HepG2 (cell line): ENCODE results near the gene PDSS2. TPM values are rescaled to one million over a fixed set of nuclear protein-coding genes. Genes with fewer than 3 reads are reported as not detected.

Experiments used
- DPF2 ChIP-seq: sonication (generic); formaldehyde crosslinking; IDR thresholded peaks from 2 replicates; pipeline ENCODE4 v1.4.0; 2020; ENCODE audit warnings: mild to moderate bottlenecking, low read depth, missing genetic modification reagents, borderline replicate concordance
- EP300 ChIP-seq, 3 experiments: sonication (generic) in 1 of 3; formaldehyde crosslinking in 1 of 3; IDR thresholded peaks; 2 replicates each; pipeline versions ENCODE4 v1.5.1 to v1.6.1; 2011 to 2020; ENCODE audit warnings: low read depth in 2 of 3, low read length in 2 of 3, borderline replicate concordance in 1 of 3, improper control_type of control experiment in 1 of 3, mild to moderate bottlenecking in 1 of 3, missing genetic modification reagents in 1 of 3, moderate library complexity in 1 of 3
- GABPA ChIP-seq, 2 experiments: IDR thresholded peaks; 2 replicates each; pipeline ENCODE4 v1.6.1; 2011 to 2016; ENCODE audit warnings: low read depth in 2 of 2, low read length in 1 of 2, missing biosample characterization in 1 of 2, missing genetic modification characterization in 1 of 2
- SATB2 ChIP-seq: sonication (generic); formaldehyde crosslinking; IDR thresholded peaks from 2 replicates; pipeline ENCODE4 v1.5.0; 2020; ENCODE audit warnings: missing genetic modification reagents
- SCMH1 ChIP-seq: sonication (generic); formaldehyde crosslinking; IDR thresholded peaks from 2 replicates; pipeline ENCODE4 v1.9.0; 2021; ENCODE audit warnings: missing genetic modification reagents, mild to moderate bottlenecking, borderline replicate concordance
- TBL1XR1 ChIP-seq: fragments of 150-350 bp; IDR thresholded peaks from 2 replicates; pipeline ENCODE4 v1.6.1; 2014; ENCODE audit warnings: borderline replicate concordance, low read length; ENCODE audit not compliant: partially characterized antibody
- ZNF292 ChIP-seq: sonication (generic); formaldehyde crosslinking; IDR thresholded peaks from 2 replicates; pipeline ENCODE4 v1.8.1; 2022; ENCODE audit warnings: mild to moderate bottlenecking, low read depth, missing genetic modification reagents, borderline replicate concordance
- ZNF644 ChIP-seq: IDR thresholded peaks from 2 replicates; pipeline ENCODE4 v1.6.1; 2016; ENCODE audit warnings: low read depth
- polyA plus RNA-seq, 8 experiments: library from polyadenylated mRNA; depleted of rRNA in 3 of 8; stranded (reverse) in 7 of 8; unstranded in 1 of 8; fragments of >200 nt; fragmentation: Illumina TruSeq in 4 of 8; extraction: Trizol in 4 of 8; gene quantifications; 2 replicates each; pipeline versions ENCODE4 v1.2.1 to v1.2.3, GENCODE V29; 2011 to 2016; ENCODE audit warnings: low read depth in 4 of 8, missing spikeins in 1 of 8, mixed read lengths in 1 of 8; ENCODE audit not compliant: insufficient read depth in 1 of 8
- total RNA-seq, 5 experiments: library from RNA; depleted of rRNA; stranded (reverse); fragments of >200 nt; fragmentation: Illumina TruSeq; extraction: Trizol; gene quantifications; 2 replicates each; pipeline ENCODE4 v1.2.3, GENCODE V29; 2016; ENCODE audit warnings: low read depth in 1 of 5
- TF ChIP-seq, protein P1 (sequence below): sonication (generic); formaldehyde crosslinking; IDR thresholded peaks from 2 replicates; pipeline ENCODE4 v1.8.1; 2022; ENCODE audit warnings: low read depth, mild to moderate bottlenecking, missing genetic modification reagents
- TF ChIP-seq, protein P2 (sequence below): sonication (generic); formaldehyde crosslinking; IDR thresholded peaks from 2 replicates; pipeline ENCODE4 v1.5.0; 2020; ENCODE audit warnings: mild to moderate bottlenecking, missing genetic modification reagents
- TF ChIP-seq, protein P3 (sequence below): sonication (generic); formaldehyde crosslinking; IDR thresholded peaks from 2 replicates; pipeline ENCODE4 v1.4.0; 2020; ENCODE audit warnings: mild to moderate bottlenecking, missing genetic modification reagents
- TF ChIP-seq, protein P4 (sequence below): sonication (generic); formaldehyde crosslinking; IDR thresholded peaks from 2 replicates; pipeline ENCODE4; 2020; ENCODE audit warnings: missing genetic modification reagents, mild to moderate bottlenecking, borderline replicate concordance
- TF ChIP-seq, protein P5 (sequence below): sonication (generic); formaldehyde crosslinking; IDR thresholded peaks from 2 replicates; pipeline ENCODE4 v1.4.0; 2020; ENCODE audit warnings: missing genetic modification reagents, borderline replicate concordance

The PDSS2 gene
- total and polyA plus RNA-seq, 2 of the 13 experiments (the other 11 are each of a cell fraction or from before 2014, with no cell fraction given), result 16.2 to 17.0 TPM

DNA sequence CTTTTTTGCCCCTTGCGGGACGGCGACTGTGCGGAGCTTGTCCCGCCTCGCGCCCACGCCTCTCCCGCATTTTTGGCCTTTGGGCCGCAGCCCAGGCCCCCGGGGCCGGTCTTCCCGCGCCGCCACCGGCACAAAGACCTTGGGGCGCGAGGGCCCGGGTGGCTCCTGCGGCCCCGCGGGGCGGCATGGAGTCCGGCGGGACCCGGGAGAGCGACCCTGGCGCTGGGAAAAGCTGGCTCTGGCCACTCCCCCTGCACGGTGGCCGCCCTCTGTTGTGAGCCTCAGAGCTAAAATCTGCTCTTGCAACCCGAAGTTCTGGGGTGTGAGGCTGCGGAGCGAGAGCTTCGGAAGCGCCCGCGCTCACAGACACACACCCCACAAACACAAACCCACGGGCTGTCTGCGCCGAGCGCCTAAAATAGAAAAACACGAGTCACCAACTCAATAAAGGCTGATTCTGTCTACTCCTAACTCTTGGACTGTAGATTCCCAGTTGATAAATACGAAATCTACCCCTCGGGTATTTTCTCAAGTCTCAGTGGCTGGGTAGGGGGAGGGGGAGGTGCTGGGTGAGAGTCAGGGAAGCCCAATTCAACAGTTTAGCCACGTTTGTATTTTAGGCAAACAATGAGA, 343.6 kb downstream of the PDSS2 start (continued):
- TF ChIP-seq, protein P1, sequence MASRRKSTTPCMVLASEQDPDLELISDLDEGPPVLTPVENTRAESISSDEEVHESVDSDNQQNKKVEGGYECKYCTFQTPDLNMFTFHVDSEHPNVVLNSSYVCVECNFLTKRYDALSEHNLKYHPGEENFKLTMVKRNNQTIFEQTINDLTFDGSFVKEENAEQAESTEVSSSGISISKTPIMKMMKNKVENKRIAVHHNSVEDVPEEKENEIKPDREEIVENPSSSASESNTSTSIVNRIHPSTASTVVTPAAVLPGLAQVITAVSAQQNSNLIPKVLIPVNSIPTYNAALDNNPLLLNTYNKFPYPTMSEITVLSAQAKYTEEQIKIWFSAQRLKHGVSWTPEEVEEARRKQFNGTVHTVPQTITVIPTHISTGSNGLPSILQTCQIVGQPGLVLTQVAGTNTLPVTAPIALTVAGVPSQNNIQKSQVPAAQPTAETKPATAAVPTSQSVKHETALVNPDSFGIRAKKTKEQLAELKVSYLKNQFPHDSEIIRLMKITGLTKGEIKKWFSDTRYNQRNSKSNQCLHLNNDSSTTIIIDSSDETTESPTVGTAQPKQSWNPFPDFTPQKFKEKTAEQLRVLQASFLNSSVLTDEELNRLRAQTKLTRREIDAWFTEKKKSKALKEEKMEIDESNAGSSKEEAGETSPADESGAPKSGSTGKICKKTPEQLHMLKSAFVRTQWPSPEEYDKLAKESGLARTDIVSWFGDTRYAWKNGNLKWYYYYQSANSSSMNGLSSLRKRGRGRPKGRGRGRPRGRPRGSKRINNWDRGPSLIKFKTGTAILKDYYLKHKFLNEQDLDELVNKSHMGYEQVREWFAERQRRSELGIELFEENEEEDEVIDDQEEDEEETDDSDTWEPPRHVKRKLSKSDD (CRISPR knock-in tag), result no peak
- TF ChIP-seq, protein P2, sequence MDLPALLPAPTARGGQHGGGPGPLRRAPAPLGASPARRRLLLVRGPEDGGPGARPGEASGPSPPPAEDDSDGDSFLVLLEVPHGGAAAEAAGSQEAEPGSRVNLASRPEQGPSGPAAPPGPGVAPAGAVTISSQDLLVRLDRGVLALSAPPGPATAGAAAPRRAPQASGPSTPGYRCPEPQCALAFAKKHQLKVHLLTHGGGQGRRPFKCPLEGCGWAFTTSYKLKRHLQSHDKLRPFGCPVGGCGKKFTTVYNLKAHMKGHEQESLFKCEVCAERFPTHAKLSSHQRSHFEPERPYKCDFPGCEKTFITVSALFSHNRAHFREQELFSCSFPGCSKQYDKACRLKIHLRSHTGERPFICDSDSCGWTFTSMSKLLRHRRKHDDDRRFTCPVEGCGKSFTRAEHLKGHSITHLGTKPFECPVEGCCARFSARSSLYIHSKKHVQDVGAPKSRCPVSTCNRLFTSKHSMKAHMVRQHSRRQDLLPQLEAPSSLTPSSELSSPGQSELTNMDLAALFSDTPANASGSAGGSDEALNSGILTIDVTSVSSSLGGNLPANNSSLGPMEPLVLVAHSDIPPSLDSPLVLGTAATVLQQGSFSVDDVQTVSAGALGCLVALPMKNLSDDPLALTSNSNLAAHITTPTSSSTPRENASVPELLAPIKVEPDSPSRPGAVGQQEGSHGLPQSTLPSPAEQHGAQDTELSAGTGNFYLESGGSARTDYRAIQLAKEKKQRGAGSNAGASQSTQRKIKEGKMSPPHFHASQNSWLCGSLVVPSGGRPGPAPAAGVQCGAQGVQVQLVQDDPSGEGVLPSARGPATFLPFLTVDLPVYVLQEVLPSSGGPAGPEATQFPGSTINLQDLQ, result no peak
- TF ChIP-seq DPF2 (CRISPR knock-in tag), result no peak
- TF ChIP-seq, protein P3, sequence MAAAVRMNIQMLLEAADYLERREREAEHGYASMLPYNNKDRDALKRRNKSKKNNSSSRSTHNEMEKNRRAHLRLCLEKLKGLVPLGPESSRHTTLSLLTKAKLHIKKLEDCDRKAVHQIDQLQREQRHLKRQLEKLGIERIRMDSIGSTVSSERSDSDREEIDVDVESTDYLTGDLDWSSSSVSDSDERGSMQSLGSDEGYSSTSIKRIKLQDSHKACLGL (CRISPR knock-in tag), result peak; percentile 51; the same call in 1 of the 2 replicates
- TF ChIP-seq ZNF644, result no peak
- TF ChIP-seq, protein P4, sequence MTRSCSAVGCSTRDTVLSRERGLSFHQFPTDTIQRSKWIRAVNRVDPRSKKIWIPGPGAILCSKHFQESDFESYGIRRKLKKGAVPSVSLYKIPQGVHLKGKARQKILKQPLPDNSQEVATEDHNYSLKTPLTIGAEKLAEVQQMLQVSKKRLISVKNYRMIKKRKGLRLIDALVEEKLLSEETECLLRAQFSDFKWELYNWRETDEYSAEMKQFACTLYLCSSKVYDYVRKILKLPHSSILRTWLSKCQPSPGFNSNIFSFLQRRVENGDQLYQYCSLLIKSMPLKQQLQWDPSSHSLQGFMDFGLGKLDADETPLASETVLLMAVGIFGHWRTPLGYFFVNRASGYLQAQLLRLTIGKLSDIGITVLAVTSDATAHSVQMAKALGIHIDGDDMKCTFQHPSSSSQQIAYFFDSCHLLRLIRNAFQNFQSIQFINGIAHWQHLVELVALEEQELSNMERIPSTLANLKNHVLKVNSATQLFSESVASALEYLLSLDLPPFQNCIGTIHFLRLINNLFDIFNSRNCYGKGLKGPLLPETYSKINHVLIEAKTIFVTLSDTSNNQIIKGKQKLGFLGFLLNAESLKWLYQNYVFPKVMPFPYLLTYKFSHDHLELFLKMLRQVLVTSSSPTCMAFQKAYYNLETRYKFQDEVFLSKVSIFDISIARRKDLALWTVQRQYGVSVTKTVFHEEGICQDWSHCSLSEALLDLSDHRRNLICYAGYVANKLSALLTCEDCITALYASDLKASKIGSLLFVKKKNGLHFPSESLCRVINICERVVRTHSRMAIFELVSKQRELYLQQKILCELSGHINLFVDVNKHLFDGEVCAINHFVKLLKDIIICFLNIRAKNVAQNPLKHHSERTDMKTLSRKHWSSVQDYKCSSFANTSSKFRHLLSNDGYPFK (CRISPR knock-in tag), result no peak
- TF ChIP-seq EP300 (IDR thresholded peaks at IDR 0.05; ENCODE audit: low read depth in 2 of 2, low read length in 2 of 2), result no peak
- no peak for TF ChIP-seq EP300 (CRISPR knock-in tag; IDR thresholded peaks at IDR 0.05; ENCODE audit: borderline replicate concordance)
- no peak for TF ChIP-seq SATB2 (CRISPR knock-in tag)
- no peak for TF ChIP-seq GABPA (IDR thresholded peaks at IDR 0.05; ENCODE audit: low read depth, low read length)
- TF ChIP-seq GABPA (CRISPR knock-in tag; IDR thresholded peaks at IDR 0.05; ENCODE audit: low read depth), result no peak
- no peak for TF ChIP-seq SCMH1
- TF ChIP-seq ZNF292 (CRISPR knock-in tag), result no peak; the same call in 1 of the 2 replicates
- TF ChIP-seq, protein P5, sequence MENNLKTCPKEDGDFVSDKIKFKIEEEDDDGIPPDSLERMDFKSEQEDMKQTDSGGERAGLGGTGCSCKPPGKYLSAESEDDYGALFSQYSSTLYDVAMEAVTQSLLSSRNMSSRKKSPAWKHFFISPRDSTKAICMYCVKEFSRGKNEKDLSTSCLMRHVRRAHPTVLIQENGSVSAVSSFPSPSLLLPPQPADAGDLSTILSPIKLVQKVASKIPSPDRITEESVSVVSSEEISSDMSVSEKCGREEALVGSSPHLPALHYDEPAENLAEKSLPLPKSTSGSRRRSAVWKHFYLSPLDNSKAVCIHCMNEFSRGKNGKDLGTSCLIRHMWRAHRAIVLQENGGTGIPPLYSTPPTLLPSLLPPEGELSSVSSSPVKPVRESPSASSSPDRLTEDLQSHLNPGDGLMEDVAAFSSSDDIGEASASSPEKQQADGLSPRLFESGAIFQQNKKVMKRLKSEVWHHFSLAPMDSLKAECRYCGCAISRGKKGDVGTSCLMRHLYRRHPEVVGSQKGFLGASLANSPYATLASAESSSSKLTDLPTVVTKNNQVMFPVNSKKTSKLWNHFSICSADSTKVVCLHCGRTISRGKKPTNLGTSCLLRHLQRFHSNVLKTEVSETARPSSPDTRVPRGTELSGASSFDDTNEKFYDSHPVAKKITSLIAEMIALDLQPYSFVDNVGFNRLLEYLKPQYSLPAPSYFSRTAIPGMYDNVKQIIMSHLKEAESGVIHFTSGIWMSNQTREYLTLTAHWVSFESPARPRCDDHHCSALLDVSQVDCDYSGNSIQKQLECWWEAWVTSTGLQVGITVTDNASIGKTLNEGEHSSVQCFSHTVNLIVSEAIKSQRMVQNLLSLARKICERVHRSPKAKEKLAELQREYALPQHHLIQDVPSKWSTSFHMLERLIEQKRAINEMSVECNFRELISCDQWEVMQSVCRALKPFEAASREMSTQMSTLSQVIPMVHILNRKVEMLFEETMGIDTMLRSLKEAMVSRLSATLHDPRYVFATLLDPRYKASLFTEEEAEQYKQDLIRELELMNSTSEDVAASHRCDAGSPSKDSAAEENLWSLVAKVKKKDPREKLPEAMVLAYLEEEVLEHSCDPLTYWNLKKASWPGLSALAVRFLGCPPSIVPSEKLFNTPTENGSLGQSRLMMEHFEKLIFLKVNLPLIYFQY (CRISPR knock-in tag), result peak; percentile 31; the same call in 1 of the 2 replicates
- no peak for TF ChIP-seq TBL1XR1
